NT2/D1 (cell line): ENCODE data around the gene LYST.

ENCODE experiments used
- DNase-seq: peaks from one replicate; pipeline ENCODE4 v3.0.0-alpha.2; 2011; ENCODE audit warnings: low read depth, low spot score
- H3K27me3 ChIP-seq: 2 replicates; pipeline ENCODE4 v1.6.0; 2011; ENCODE audit warnings: mild to moderate bottlenecking; ENCODE audit not compliant: insufficient read length, insufficient read depth
- H3K36me3 ChIP-seq: 2 replicates; pipeline ENCODE4 v1.6.1; 2011; ENCODE audit warnings: mild to moderate bottlenecking, low read length, mixed read lengths; ENCODE audit not compliant: insufficient read depth, insufficient read length
- H3K4me1 ChIP-seq: 2 replicates; pipeline ENCODE4 v1.5.1; 2011; ENCODE audit not compliant: insufficient read depth, insufficient read length
- H3K4me3 ChIP-seq: 2 replicates; pipeline ENCODE4 v1.5.1; 2011; ENCODE audit warnings: low read depth; ENCODE audit not compliant: insufficient read length
- H3K9ac ChIP-seq: 2 replicates; pipeline ENCODE4 v1.6.0; 2011; ENCODE audit warnings: low read depth; ENCODE audit not compliant: insufficient read length
- H3K9me3 ChIP-seq: 2 replicates; pipeline ENCODE4 v1.5.1; 2011; ENCODE audit warnings: mild to moderate bottlenecking, low read length; ENCODE audit not compliant: insufficient read depth
- SUZ12 ChIP-seq: IDR thresholded peaks from 2 replicates; pipeline ENCODE4 v1.6.1; 2011; ENCODE audit not compliant: insufficient read length, insufficient read depth; ENCODE audit errors: extremely low read depth
- YY1 ChIP-seq: IDR thresholded peaks from 2 replicates; pipeline ENCODE4 v1.6.1; 2011; ENCODE audit not compliant: insufficient read length, insufficient read depth
- ZNF274 ChIP-seq: IDR thresholded peaks from 2 replicates; pipeline ENCODE4 v1.6.1; 2011; ENCODE audit warnings: mild to moderate bottlenecking, low read depth, low read length

Gene LYST

GRCh38 chr1:235746245-235746644 lies 120.5 kb downstream of the LYST start:
- H3K9me3 ChIP-seq = no peaks in the 10 kb centered on the region
- no peaks in the 10 kb centered on the region for H3K27me3 ChIP-seq
- no peak for DNase-seq
- H3K36me3 ChIP-seq = no peaks in the 10 kb centered on the region
- H3K4me1 ChIP-seq = no peaks in the 10 kb centered on the region
- TF ChIP-seq SUZ12 (no peak), ZNF274 (no peak), YY1 (no peak)
- no peak overlapping the region for H3K4me3 ChIP-seq
- H3K9ac ChIP-seq = no peak overlapping the region

- H3K27me3 ChIP-seq = no peaks in the 10 kb centered on the region
Measured at GRCh38 chr1:235745503-235746136, 121.1 kb downstream of the LYST start.

GRCh38 chr1:235742914-235743599 lies 123.6 kb downstream of the LYST start:
- Histone ChIP-seq H3K9ac (no peak overlapping the region), H3K4me1 (no peaks in the 10 kb centered on the region), H3K36me3 (no peaks in the 10 kb centered on the region), H3K9me3 (no peaks in the 10 kb centered on the region), H3K27me3 (no peaks in the 10 kb centered on the region), H3K4me3 (no peak overlapping the region)
- TF ChIP-seq ZNF274 = no peak
- TF ChIP-seq SUZ12 = no peak
- no peak for TF ChIP-seq YY1
- no peak for DNase-seq

More at GRCh38 chr1:235745503-235746136, 121.1 kb downstream of the LYST start:
- Histone ChIP-seq H3K36me3 (no peaks in the 10 kb centered on the region), H3K9me3 (no peaks in the 10 kb centered on the region), H3K9ac (no peak overlapping the region), H3K4me1 (no peaks in the 10 kb centered on the region), H3K4me3 (no peak overlapping the region)
- no peak for DNase-seq
- TF ChIP-seq YY1 (no peak), SUZ12 (no peak), ZNF274 (no peak)

- H3K4me1 ChIP-seq = no peaks in the 10 kb centered on the region
- no peaks in the 10 kb centered on the region for H3K27me3 ChIP-seq
- H3K9me3 ChIP-seq = no peaks in the 10 kb centered on the region
- H3K4me3 ChIP-seq = no peak overlapping the region
- DNase-seq = no peak
- TF ChIP-seq ZNF274 = no peak
- TF ChIP-seq SUZ12 = no peak
- no peak for TF ChIP-seq YY1
- no peak overlapping the region for H3K9ac ChIP-seq
- H3K36me3 ChIP-seq = no peaks in the 10 kb centered on the region
Measured at GRCh38 chr1:235741294-235741693, 125.4 kb downstream of the LYST start.

GRCh38 chr1:235739631-235740030 lies 127.1 kb downstream of the LYST start:
- no peak for DNase-seq
- Histone ChIP-seq H3K9ac (no peak overlapping the region), H3K9me3 (no peaks in the 10 kb centered on the region), H3K27me3 (no peaks in the 10 kb centered on the region), H3K4me1 (no peaks in the 10 kb centered on the region), H3K36me3 (no peaks in the 10 kb centered on the region), H3K4me3 (no peak overlapping the region)
- TF ChIP-seq SUZ12 = no peak
- TF ChIP-seq ZNF274 = no peak
- TF ChIP-seq YY1 = no peak

GRCh38 chr1:235739124-235739523 lies 127.6 kb downstream of the LYST start:
- Histone ChIP-seq H3K4me1 (no peaks in the 10 kb centered on the region), H3K27me3 (no peaks in the 10 kb centered on the region), H3K36me3 (no peaks in the 10 kb centered on the region), H3K4me3 (no peak overlapping the region), H3K9ac (no peak overlapping the region), H3K9me3 (no peaks in the 10 kb centered on the region)
- DNase-seq = no peak
- TF ChIP-seq ZNF274 (no peak), YY1 (no peak), SUZ12 (no peak)

GRCh38 chr1:235737751-235738150 lies 129.0 kb downstream of the LYST start:
- H3K9me3 ChIP-seq = no peaks in the 10 kb centered on the region
- no peak overlapping the region for H3K4me3 ChIP-seq
- no peaks in the 10 kb centered on the region for H3K36me3 ChIP-seq
- no peaks in the 10 kb centered on the region for H3K27me3 ChIP-seq
- no peak for DNase-seq
- no peaks in the 10 kb centered on the region for H3K4me1 ChIP-seq
- H3K9ac ChIP-seq = no peak overlapping the region
- TF ChIP-seq SUZ12 = no peak
- no peak for TF ChIP-seq ZNF274
- TF ChIP-seq YY1 = no peak
